Endothelial cell (in vitro differentiated cells): ENCODE measurements around the gene FMN1. TPM values are rescaled to one million over a fixed set of nuclear protein-coding genes. Genes with fewer than 3 reads are reported as not detected.

Experiments
- DNase-seq: peaks from one replicate; pipeline ENCODE4 v3.0.0; 2021; ENCODE audit warnings: low spot score
- H3K27ac Mint-ChIP-seq: one replicate; pipeline ENCODE4 v1.8.0; 2021; ENCODE audit warnings: mixed read lengths, inconsistent platforms; ENCODE audit not compliant: unreplicated experiment
- H3K27me3 Mint-ChIP-seq: one replicate; pipeline ENCODE4 v1.8.0; 2021; ENCODE audit warnings: mild to moderate bottlenecking, moderate library complexity, mixed read lengths, inconsistent platforms; ENCODE audit not compliant: unreplicated experiment
- H3K36me3 Mint-ChIP-seq: one replicate; pipeline ENCODE4 v1.8.0; 2021; ENCODE audit warnings: mild to moderate bottlenecking, low read depth, mixed read lengths, inconsistent platforms; ENCODE audit not compliant: unreplicated experiment
- H3K4me1 Mint-ChIP-seq: one replicate; pipeline ENCODE4 v1.8.0; 2021; ENCODE audit warnings: mild to moderate bottlenecking, mixed read lengths, inconsistent platforms; ENCODE audit not compliant: unreplicated experiment
- H3K4me3 Mint-ChIP-seq: one replicate; pipeline ENCODE4 v1.8.0; 2021; ENCODE audit warnings: mild to moderate bottlenecking, mixed read lengths, inconsistent platforms; ENCODE audit not compliant: unreplicated experiment
- H3K9me3 Mint-ChIP-seq: one replicate; pipeline ENCODE4 v1.8.0; 2021; ENCODE audit warnings: mixed read lengths, inconsistent platforms; ENCODE audit not compliant: unreplicated experiment
- total RNA-seq: library from RNA; stranded (reverse); fragmentation: NEBNext Ultra II Directional; extraction: Animal tissue kit (Norgen Biotek cat#: 25700); gene quantifications from one replicate; pipeline ENCODE4 v1.2.1, GENCODE V29; 2021; ENCODE audit not compliant: unreplicated experiment
- TF ChIP-seq, protein P1 (sequence below): fragments of 200-600 bp; sonication (generic); IDR thresholded peaks from one replicate; pipeline ENCODE4 v1.5.0; 2021; ENCODE audit warnings: antibody characterized with exemption; ENCODE audit not compliant: unreplicated experiment

The FMN1 gene
- total RNA-seq, 1 donor from 2014 or later, result 1.3 TPM

DNA sequence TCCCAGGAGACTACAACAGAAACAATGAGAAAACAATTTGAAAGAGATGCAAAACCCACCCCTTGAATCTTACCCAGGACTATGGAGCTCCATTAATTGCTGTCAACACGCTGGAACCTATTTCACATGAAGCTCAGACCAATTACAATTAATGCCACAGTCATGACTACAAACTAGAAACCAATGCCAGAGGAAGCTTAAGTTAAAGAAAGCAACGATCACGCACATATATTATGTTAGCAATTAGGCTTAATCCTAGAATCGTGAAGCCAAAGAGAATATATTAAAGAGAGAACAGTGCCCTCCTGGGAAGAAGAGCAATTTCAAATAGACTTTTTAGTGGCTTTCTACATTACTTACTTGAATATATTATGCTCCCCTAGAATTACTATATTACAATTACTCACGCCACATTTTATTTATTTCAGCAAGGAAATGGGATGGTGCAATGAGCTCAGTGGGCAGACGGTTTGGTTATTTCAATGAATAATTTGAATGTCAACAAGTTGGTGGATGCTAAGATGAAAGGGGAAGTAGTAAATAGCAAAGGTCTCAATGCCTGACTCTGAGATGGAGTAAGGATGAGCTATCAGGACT, 351.2 kb downstream of the FMN1 start:
- DNase-seq, result no peak
- Mint-ChIP-seq H3K4me3 (no peak overlapping the region), H3K9me3 (no peaks in the 10 kb centered on the region), H3K27me3 (peaks cover 2% of the 10 kb centered on the region), H3K27ac (no peak overlapping the region), H3K36me3 (no peaks in the 10 kb centered on the region), H3K4me1 (no peaks in the 10 kb centered on the region)
- TF ChIP-seq, protein P1, sequence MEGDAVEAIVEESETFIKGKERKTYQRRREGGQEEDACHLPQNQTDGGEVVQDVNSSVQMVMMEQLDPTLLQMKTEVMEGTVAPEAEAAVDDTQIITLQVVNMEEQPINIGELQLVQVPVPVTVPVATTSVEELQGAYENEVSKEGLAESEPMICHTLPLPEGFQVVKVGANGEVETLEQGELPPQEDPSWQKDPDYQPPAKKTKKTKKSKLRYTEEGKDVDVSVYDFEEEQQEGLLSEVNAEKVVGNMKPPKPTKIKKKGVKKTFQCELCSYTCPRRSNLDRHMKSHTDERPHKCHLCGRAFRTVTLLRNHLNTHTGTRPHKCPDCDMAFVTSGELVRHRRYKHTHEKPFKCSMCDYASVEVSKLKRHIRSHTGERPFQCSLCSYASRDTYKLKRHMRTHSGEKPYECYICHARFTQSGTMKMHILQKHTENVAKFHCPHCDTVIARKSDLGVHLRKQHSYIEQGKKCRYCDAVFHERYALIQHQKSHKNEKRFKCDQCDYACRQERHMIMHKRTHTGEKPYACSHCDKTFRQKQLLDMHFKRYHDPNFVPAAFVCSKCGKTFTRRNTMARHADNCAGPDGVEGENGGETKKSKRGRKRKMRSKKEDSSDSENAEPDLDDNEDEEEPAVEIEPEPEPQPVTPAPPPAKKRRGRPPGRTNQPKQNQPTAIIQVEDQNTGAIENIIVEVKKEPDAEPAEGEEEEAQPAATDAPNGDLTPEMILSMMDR, result no peak

DNA sequence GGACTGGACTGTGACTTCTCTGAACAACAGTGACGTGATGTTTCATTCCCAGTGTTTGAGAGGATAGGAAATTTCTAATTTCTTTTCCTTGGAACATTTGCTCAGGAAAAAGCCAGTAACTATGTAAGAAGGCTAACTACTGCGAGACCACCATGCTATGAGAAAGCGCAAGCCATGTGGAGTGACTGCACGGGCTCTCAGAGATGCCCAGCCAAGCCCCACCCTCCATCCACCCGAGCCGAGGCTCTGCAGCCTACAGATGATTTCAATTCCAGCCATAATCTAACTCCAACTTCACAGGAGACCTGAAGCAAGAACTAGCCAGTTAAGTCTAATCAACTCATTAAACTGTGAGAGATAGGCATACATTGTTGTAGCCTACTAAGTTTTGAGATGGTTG, 352.4 kb downstream of the FMN1 start:
- H3K4me3 Mint-ChIP-seq, result no peak overlapping the region

DNA sequence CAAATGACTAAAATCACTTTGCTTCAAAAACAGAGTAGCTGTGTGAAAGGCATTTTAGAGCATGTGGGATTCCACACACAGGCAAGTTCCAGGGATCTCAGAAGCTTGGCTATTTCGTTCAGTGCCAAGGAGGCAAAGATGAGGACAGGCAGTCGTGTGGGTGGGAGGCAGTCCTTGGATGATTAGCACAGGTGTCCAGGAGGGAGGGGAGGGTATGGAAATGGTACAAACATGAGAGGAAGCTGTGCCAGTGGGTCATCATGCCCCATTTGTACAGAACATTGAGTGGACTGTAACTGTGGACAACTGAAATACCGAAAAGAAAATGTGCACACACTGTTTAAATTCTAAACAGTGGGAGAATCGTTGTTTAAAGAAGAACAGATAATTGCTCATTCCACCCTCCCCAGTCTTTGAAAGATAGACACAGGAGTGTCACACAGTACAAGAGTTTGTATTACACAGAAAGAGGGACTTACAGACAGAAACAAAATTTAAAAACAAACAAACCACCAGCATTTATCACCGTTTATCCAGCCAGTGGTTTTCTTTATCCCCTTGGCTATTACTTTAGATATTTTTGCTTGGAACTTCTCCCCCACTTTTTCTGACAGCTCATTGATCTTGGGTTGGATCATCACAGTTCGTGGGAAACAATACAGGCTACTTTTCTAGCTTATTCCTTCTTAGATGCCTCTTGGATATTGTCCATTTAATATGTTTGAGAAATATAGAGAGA, 353.8 kb downstream of the FMN1 start:
- Mint-ChIP-seq H3K4me1 (no peaks in the 10 kb centered on the region), H3K27me3 (peaks cover 6% of the 10 kb centered on the region), H3K9me3 (no peaks in the 10 kb centered on the region), H3K36me3 (no peaks in the 10 kb centered on the region), H3K27ac (no peak overlapping the region), H3K4me3 (no peak overlapping the region)
- TF ChIP-seq, protein P1, result no peak
- DNase-seq, result no peak

More for the DNA sequence above, 352.4 kb downstream of the FMN1 start:
- Mint-ChIP-seq H3K27ac (no peak overlapping the region), H3K27me3 (peaks cover 5% of the 10 kb centered on the region), H3K9me3 (no peaks in the 10 kb centered on the region), H3K4me1 (no peaks in the 10 kb centered on the region), H3K36me3 (no peaks in the 10 kb centered on the region)
- DNase-seq, result no peak
- TF ChIP-seq, protein P1, result no peak

DNA sequence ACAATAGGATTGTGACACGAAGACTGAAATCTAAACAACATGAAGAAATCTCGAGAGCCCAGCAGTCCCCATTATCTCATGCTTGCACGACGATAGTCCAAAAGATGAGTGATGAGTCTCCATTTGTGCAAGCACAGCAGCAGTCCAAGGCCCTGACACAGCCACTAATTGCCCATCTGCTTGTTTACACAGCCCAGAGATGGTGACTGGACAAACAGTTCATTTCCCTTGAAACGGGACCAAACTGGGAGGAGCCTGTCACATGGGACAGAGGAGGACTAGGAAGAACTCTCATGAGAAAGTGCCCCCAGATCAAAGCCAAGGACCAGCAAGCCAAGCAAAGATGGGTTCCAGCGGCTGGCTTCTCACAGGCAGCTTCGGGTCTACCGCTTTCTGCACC, 355.7 kb downstream of the FMN1 start:
- Mint-ChIP-seq H3K27ac (no peak overlapping the region), H3K27me3 (peaks cover 6% of the 10 kb centered on the region)
- TF ChIP-seq, protein P1, result no peak

DNA sequence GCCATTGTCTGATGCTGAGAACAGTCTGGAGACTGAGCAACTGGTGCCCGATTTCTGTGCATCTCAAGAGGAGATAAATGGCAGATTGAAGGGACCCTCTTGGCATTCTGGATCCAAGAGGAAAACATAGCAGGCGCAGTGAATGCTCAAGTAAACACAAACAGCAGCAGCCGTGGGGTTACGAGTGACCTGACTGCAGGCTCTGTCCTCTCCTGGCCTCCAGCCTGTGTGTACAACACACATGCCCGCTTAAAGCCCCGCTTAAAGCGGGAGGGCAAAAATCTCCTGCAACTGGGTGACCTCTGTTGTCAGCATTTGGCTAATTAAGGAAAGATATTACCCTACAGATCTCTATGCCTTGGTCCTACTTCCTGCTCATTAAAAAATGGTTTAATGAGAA, 356.2 kb downstream of the FMN1 start:
- no peak overlapping the region for H3K4me3 Mint-ChIP-seq

More for the DNA sequence above, 355.7 kb downstream of the FMN1 start:
- no peaks in the 10 kb centered on the region for H3K4me1 Mint-ChIP-seq
- no peaks in the 10 kb centered on the region for H3K9me3 Mint-ChIP-seq
- no peaks in the 10 kb centered on the region for H3K36me3 Mint-ChIP-seq
- H3K4me3 Mint-ChIP-seq, result no peak overlapping the region
- no peak for DNase-seq

More for the DNA sequence above, 356.2 kb downstream of the FMN1 start:
- Mint-ChIP-seq H3K27me3 (peaks cover 6% of the 10 kb centered on the region), H3K36me3 (no peaks in the 10 kb centered on the region), H3K9me3 (no peaks in the 10 kb centered on the region), H3K4me1 (no peaks in the 10 kb centered on the region), H3K27ac (no peak overlapping the region)
- DNase-seq, result no peak
- TF ChIP-seq, protein P1, result no peak
